Measurements from ENCODE around the gene CBLN3. TPM values are rescaled to one million over a fixed set of nuclear protein-coding genes. Genes with fewer than 3 reads are reported as not detected.

CBLN3 gene
- total and polyA plus RNA-seq, 4 donors, result 1.3 to 10.2 (median 5.0) TPM

DNA sequence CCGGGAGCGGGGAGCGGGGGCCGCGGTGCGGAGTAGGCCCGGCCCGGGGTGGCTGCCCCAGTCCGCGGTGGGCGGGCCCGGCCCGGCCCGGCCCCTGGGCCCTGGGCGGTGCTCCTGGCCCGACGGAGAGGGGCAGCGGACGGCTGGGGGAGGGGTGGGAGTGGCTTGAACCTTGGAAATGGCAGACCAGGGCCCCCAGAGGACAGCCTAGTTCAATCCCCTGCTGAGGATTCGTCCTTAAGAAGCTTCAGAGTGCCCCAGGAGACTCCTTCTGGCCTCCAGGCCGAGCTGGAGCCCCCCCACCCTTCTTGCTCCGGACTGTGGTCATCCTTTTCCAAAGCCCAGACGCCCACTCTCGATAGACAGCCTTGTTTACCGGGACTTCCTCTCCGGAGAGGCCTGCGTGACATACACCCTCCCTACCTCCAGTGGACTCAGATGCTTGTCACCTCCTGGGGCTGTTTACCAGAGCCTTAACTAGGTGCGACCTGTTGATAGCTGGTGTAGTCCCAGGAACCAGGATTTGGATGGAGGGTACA, 744 bp upstream of the CBLN3 start:
- 1% methylated on average over 19 to 28 of the region's 28 CpGs for WGBS, 2 donors

DNA sequence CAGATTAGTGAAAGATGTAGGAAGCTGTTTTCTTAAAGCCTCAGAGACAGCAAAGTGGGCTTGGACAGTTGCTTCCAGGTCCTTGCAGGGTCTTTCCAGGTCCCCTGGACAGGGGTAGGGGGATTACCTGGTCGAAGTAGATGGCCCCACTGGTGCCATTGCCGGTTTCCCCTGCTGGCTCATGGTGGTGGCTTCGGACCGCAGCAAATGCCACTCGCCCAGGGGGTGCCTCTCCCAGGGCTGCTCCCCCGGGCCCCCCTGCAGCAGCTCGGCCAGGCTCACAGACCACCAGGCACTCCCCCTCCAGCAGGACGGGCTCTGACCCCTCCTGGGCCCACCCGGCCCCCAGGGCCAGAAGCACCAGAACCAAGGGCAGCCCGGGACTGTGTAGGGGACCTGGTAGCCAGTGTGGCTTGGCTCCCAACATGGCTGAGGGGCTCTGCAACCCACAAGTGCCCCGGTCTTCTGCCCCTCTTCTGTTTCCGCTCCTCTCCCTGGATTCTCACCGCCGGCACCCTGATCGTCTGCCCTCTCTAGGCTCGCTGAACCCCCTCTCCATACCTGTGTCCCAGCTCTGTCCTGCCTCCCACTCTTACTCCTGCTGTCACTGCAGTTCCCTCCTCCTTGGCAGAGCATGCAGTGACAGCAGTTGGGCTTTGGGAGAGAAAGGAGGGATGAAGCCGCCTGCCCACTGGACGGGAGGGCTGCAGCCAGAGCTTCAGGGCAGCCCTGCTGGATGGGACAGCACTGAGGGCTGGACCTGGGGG, 657 bp downstream of the CBLN3 start:
- no peak for ATAC-seq (ENCODE audit: low FRiP score)
- H3K4me1 ChIP-seq (ENCODE audit: control insufficient read depth in 1 of 2, insufficient read depth in 2 of 2, low read length in 2 of 2), result no peaks in the 10 kb centered on the region
- H3K9me3 ChIP-seq (ENCODE audit: control insufficient read depth, low read length), result no peaks in the 10 kb centered on the region
- intact Hi-C loops (cut with DNase I), result no loop called here
- 89 to 91% methylated on average over 14 to 18 of the region's 18 CpGs for WGBS, 2 donors
- DNase-seq, result peak in 1 of 2 donors; percentile 56
- no peaks in the 10 kb centered on the region for H3K36me3 ChIP-seq (ENCODE audit: control insufficient read depth in 1 of 2, insufficient read depth in 2 of 2, low read length in 1 of 2)
- H3K27ac ChIP-seq (ENCODE audit: low read depth in 1 of 2, low read length in 2 of 2), result peak overlapping the region; percentile 82 to 94
- H3K27me3 ChIP-seq (ENCODE audit: control insufficient read depth in 1 of 2, insufficient read depth in 2 of 2, low read length in 1 of 2), result no peaks in the 10 kb centered on the region
- no peak overlapping the region for H3K4me3 ChIP-seq (ENCODE audit: low read length in 2 of 2)

More for the DNA sequence above, 744 bp upstream of the CBLN3 start:
- H3K36me3 ChIP-seq (ENCODE audit: control insufficient read depth in 1 of 2, insufficient read depth in 2 of 2, low read length in 1 of 2), result no peaks in the 10 kb centered on the region
- peak overlapping the region; percentile 90 to 94 for H3K27ac ChIP-seq (ENCODE audit: low read depth in 1 of 2, low read length in 2 of 2)
- H3K27me3 ChIP-seq (ENCODE audit: control insufficient read depth in 1 of 2, insufficient read depth in 2 of 2, low read length in 1 of 2), result no peaks in the 10 kb centered on the region
- no peaks in the 10 kb centered on the region for H3K4me1 ChIP-seq (ENCODE audit: control insufficient read depth in 1 of 2, insufficient read depth in 2 of 2, low read length in 2 of 2)
- DNase-seq, result peak; percentile 93 to 94
- peak; percentile 92 for ATAC-seq (ENCODE audit: low FRiP score)
- H3K4me3 ChIP-seq (ENCODE audit: low read length in 2 of 2), result peak overlapping the region; percentile 60 to 66
- no peaks in the 10 kb centered on the region for H3K9me3 ChIP-seq (ENCODE audit: control insufficient read depth, low read length)
- intact Hi-C loops (cut with DNase I), result loop anchor here (1.0 to 10.0 kb wide), 4 partner anchors 64 to 315 kb away; partner anchors contain the start of genes DCAF11 (in 1 of the 2) and NRL (in 1 of the 2)

DNA sequence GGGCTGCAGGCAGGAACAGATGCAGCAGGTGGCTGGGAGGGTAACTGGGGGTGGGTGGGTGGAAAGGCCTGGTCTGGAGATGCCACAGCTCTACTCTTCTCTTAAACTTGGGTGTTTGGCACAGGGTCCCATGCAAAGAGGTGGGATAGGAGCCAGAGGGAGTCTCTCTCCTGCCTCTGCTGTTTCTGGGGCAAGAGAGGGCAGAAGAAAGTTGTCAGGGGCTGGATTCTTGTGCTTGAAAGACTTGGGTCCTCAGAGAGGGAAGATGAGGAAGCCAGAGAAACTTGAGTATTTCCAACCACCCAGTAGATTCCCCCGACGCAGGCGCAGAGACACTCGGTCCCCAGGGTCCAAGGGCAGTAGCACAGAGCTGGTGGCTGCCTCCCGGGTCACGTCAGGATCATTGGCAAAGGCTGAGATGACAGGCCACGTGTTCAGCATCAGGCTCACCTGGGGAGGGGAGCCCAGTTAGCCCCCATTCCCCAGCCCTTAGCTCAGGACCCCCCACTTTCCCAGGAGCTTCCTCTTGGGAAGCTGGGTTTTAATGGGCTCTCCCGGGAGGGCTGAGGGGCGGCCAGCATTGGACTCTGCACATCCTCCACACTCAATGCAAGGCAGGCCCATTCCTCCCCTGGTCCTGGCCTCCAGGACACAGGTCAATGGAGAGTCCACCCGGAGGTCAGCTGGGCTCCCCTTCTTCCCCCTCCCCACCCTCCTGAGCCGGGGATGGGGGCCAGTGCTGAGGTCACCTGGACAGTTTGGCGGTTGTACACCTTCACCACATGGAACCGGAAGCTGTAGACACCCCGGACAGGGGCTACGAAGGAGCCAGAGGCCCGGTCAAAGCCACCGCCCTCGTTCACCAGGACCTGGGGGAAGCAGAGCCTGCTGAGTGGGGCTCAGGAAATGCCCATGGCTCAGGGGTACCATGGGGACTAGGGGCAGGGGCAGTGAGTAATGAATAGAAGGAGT, 1.6 kb downstream of the CBLN3 start:
- Histone ChIP-seq H3K9me3 (ENCODE audit: control insufficient read depth, low read length) (no peaks in the 10 kb centered on the region), H3K4me3 (ENCODE audit: low read length in 2 of 2) (no peak overlapping the region), H3K4me1 (ENCODE audit: control insufficient read depth in 1 of 2, insufficient read depth in 2 of 2, low read length in 2 of 2) (no peaks in the 10 kb centered on the region), H3K27me3 (ENCODE audit: control insufficient read depth in 1 of 2, insufficient read depth in 2 of 2, low read length in 1 of 2) (no peaks in the 10 kb centered on the region), H3K36me3 (ENCODE audit: control insufficient read depth in 1 of 2, insufficient read depth in 2 of 2, low read length in 1 of 2) (no peaks in the 10 kb centered on the region), H3K27ac (ENCODE audit: low read depth in 1 of 2, low read length in 2 of 2) (no peak overlapping the region)
- ATAC-seq (ENCODE audit: low FRiP score) (no peak), DNase-seq (peak in 1 of 2 donors; percentile 43)
- intact Hi-C loops (cut with DNase I), result no loop called here
- 88 to 89% methylated on average over 17 to 18 of the region's 18 CpGs for WGBS, 2 donors

DNA sequence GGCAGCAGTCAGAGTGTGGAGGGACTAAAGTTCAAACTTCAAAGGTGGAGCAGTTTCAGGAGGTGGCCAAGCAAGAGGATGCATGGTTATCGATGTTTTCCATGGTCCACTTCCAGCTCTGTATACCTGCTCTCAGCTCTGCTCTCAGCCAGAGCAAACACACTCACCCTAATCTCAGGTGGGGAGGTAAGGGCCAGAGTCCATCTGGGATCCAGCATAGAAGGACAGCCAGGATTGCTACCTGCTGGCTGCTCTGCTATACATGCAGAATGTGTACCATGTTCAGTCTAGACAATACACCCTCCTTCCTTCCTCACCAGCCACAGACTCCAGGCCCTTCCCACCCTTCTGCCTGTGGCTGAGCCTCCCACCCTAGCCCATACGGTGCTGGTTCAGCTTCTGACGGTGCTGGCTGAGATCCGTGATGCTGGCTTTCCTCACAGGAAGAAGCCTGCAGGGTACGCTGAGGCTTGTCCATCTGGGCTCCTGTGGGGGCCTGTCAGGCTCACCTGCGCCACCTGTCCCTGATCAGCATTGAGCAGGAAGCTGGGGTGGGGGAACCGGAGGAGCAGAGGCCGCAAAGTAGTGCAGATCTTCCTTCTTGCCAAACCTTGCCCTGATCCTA, 2.4 kb downstream of the CBLN3 start:
- Histone ChIP-seq H3K4me3 (ENCODE audit: low read length in 2 of 2) (no peak overlapping the region), H3K36me3 (ENCODE audit: control insufficient read depth in 1 of 2, insufficient read depth in 2 of 2, low read length in 1 of 2) (no peaks in the 10 kb centered on the region), H3K4me1 (ENCODE audit: control insufficient read depth in 1 of 2, insufficient read depth in 2 of 2, low read length in 2 of 2) (no peaks in the 10 kb centered on the region), H3K27me3 (ENCODE audit: control insufficient read depth in 1 of 2, insufficient read depth in 2 of 2, low read length in 1 of 2) (no peaks in the 10 kb centered on the region), H3K9me3 (ENCODE audit: control insufficient read depth, low read length) (no peaks in the 10 kb centered on the region), H3K27ac (ENCODE audit: low read depth in 1 of 2, low read length in 2 of 2) (no peak overlapping the region)
- intact Hi-C loops (cut with DNase I), result no loop called here
- 86 to 87% methylated on average over 8 of the region's 8 CpGs for WGBS, 2 donors
- ATAC-seq (ENCODE audit: low FRiP score) (no peak), DNase-seq (peak in 1 of 2 donors; percentile 43)

DNA sequence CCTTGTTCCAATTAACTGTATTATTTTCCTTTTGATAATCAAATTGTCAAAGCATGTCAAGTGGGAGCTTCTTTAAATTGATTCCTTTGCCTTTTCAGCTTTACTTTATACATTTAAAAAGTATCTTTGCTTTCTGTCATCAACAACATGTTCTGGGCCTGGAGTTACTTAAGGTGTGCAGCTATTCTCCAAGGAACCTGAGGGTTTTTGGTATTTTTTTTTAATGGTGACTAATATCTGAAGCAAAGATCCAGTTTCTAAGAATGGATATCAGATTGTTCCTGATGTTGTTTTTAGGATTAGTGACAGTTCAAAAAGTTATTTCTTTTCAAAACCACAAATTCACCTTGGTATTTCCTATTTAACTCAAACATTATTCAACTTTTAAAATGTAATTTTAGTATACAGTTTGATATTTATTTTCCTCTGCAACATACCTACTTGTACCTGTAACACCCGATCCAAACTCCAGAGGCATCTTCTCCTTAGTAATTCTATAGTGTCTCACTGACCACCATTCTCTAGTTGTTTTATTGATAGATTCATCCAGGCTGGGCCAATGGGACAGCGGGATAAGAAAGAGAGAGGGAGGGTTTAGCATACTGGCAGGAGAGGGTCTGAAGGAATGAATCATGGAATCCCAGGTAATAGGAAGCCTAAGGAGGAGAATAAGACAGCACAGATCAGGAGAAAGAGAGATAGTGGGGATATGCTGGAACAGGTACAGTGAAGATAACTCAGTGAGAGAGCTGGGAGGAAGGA, 3.1 kb downstream of the CBLN3 start:
- 87 to 90% methylated on average over 2 of the region's 2 CpGs for WGBS, 2 donors
- intact Hi-C loops (cut with DNase I), result no loop called here
- ATAC-seq (ENCODE audit: low FRiP score) (no peak), DNase-seq (no peak)
- no peak overlapping the region for H3K27ac ChIP-seq (ENCODE audit: low read depth in 1 of 2, low read length in 2 of 2)
- no peaks in the 10 kb centered on the region for H3K27me3 ChIP-seq (ENCODE audit: control insufficient read depth in 1 of 2, insufficient read depth in 2 of 2, low read length in 1 of 2)
- no peaks in the 10 kb centered on the region for H3K36me3 ChIP-seq (ENCODE audit: control insufficient read depth in 1 of 2, insufficient read depth in 2 of 2, low read length in 1 of 2)
- H3K9me3 ChIP-seq (ENCODE audit: control insufficient read depth, low read length), result no peaks in the 10 kb centered on the region
- no peaks in the 10 kb centered on the region for H3K4me1 ChIP-seq (ENCODE audit: control insufficient read depth in 1 of 2, insufficient read depth in 2 of 2, low read length in 2 of 2)
- H3K4me3 ChIP-seq (ENCODE audit: low read length in 2 of 2), result no peak overlapping the region

DNA sequence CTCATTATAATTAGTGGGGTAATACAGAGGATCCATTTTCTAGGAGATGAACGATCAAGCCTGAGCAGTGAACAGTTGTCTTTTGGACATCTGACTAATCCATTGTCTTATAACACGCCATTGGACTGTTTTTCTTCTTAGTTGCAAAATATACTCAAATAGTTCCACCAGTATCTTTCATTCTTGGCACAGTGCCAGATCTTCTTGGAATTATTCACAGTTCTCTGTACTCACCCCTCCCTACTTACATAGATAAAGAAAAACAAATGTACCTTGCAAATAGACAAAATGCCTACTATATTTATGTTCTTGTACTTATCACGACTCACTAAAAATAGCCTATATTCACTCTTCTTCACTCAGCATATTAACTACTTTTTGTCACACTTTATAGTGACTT, 3.8 kb downstream of the CBLN3 start:
- Histone ChIP-seq H3K9me3 (ENCODE audit: control insufficient read depth, low read length) (no peaks in the 10 kb centered on the region), H3K4me3 (ENCODE audit: low read length in 2 of 2) (no peak overlapping the region), H3K27me3 (ENCODE audit: control insufficient read depth in 1 of 2, insufficient read depth in 2 of 2, low read length in 1 of 2) (no peaks in the 10 kb centered on the region), H3K4me1 (ENCODE audit: control insufficient read depth in 1 of 2, insufficient read depth in 2 of 2, low read length in 2 of 2) (no peaks in the 10 kb centered on the region), H3K27ac (ENCODE audit: low read depth in 1 of 2, low read length in 2 of 2) (no peak overlapping the region), H3K36me3 (ENCODE audit: control insufficient read depth in 1 of 2, insufficient read depth in 2 of 2, low read length in 1 of 2) (no peaks in the 10 kb centered on the region)
- ATAC-seq (ENCODE audit: low FRiP score) (peak; percentile 26), DNase-seq (no peak)
- intact Hi-C loops (cut with DNase I), result no loop called here
- WGBS, 2 donors, result 39 to 44% methylated on average over 3 of the region's 3 CpGs

DNA sequence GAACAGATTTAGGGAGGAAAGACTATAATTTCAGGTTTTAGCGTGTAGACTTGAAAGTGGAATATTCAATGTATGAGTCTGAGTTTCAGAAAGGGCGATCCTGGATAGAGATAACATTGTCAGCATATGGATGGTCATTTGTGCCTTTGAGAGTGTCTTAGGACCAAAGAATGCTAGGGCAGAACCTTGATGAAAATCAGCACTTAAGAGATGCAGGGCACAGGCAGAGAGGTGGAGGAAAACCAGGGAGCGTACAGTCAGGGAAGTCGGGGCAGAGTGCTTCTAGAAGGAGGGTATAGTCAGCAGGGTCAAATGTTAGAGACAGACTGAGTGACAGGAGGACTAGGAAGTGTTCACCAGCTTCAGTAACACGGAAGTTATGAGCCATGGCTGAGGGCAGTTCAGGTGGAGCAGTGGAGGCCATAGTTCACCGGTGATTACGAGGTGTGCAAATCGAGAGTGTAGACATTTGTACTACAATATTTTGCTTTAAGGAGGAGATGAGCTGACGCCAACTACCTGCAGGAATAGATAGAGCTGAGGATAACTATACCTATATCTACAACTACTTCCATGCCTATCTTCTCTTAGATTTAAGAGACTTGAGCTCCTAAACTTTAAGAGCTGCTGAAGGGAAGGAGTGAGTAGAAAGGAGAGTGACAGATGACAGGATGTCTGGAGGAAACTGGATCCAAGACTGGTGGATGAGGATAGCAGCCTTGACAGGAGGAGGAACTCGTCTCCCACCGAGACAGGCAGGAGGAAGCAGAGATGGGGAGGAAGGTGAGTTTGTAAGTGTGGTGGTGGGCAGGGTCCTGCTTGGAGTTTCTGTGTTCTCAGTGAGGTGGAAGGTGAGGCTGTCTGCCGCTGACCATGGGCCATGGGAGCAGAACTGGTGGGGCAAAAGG, 6.5 kb downstream of the CBLN3 start:
- no peak overlapping the region for H3K27ac ChIP-seq (ENCODE audit: low read depth in 1 of 2, low read length in 2 of 2)
- DNase-seq (peak in 1 of 2 donors; percentile 9), ATAC-seq (ENCODE audit: low FRiP score) (no peak)
- no peaks in the 10 kb centered on the region for H3K9me3 ChIP-seq (ENCODE audit: control insufficient read depth, low read length)
- intact Hi-C loops (cut with DNase I), result no loop called here
- 79 to 84% methylated on average over 12 of the region's 12 CpGs for WGBS, 2 donors
- no peak overlapping the region for H3K4me3 ChIP-seq (ENCODE audit: low read length in 2 of 2)
- H3K36me3 ChIP-seq (ENCODE audit: control insufficient read depth in 1 of 2, insufficient read depth in 2 of 2, low read length in 1 of 2), result no peaks in the 10 kb centered on the region
- H3K4me1 ChIP-seq (ENCODE audit: control insufficient read depth in 1 of 2, insufficient read depth in 2 of 2, low read length in 2 of 2), result no peaks in the 10 kb centered on the region
- no peaks in the 10 kb centered on the region for H3K27me3 ChIP-seq (ENCODE audit: control insufficient read depth in 1 of 2, insufficient read depth in 2 of 2, low read length in 1 of 2)

Data from aorta (tissue), 5 donors.